HG02798 (cell line): ENCODE data around the gene OLFML1.
A peak's percentile ranks its signal among the peaks of the same experiment; 100 is the strongest.

Experiments used
- ATAC-seq: cut with Tn5 transposase; IDR thresholded peaks from one replicate; pipeline ENCODE4 v1.9.1; 2021; ENCODE audit warnings: mild to moderate bottlenecking; ENCODE audit not compliant: unreplicated experiment, poor library complexity

OLFML1 gene

GRCh38 chr11:7528514-7529049 lies 43.3 kb downstream of the OLFML1 start:
- ATAC-seq, result no peak

- ATAC-seq, result no peak
These were observed 44.8 kb downstream of the OLFML1 start for GRCh38 chr11:7530013-7530640.

- ATAC-seq, result peak; percentile 38
These were observed 45.7 kb downstream of the OLFML1 start for GRCh38 chr11:7531011-7531410.

GRCh38 chr11:7532405-7533145 lies 47.3 kb downstream of the OLFML1 start:
- no peak for ATAC-seq

GRCh38 chr11:7533199-7534041 lies 48.1 kb downstream of the OLFML1 start:
- ATAC-seq, result peak; percentile 19

- peak; percentile 63 for ATAC-seq
These were observed 48.7 kb downstream of the OLFML1 start for GRCh38 chr11:7534042-7534378.

GRCh38 chr11:7536100-7536499 lies 50.8 kb downstream of the OLFML1 start:
- ATAC-seq, result no peak

- ATAC-seq, result no peak
These were observed 52.0 kb downstream of the OLFML1 start for GRCh38 chr11:7537265-7537664.

- no peak for ATAC-seq
These were observed 52.7 kb downstream of the OLFML1 start for GRCh38 chr11:7538031-7538430.

GRCh38 chr11:7538466-7539454 lies 53.5 kb downstream of the OLFML1 start:
- no peak for ATAC-seq

GRCh38 chr11:7540830-7541555 lies 55.7 kb downstream of the OLFML1 start:
- ATAC-seq, result no peak

GRCh38 chr11:7543302-7543701 lies 58.0 kb downstream of the OLFML1 start:
- no peak for ATAC-seq

GRCh38 chr11:7544021-7544420 lies 58.7 kb downstream of the OLFML1 start:
- ATAC-seq, result no peak

- no peak for ATAC-seq
These were observed 60.3 kb downstream of the OLFML1 start for GRCh38 chr11:7545611-7546010.

- ATAC-seq, result no peak
These were observed 61.1 kb downstream of the OLFML1 start for GRCh38 chr11:7546324-7546791.

- ATAC-seq, result no peak
These were observed 62.4 kb downstream of the OLFML1 start for GRCh38 chr11:7547687-7548086.

- ATAC-seq, result peak; percentile 89
These were observed 63.5 kb downstream of the OLFML1 start for GRCh38 chr11:7548659-7549274.

GRCh38 chr11:7549681-7550080 lies 64.4 kb downstream of the OLFML1 start:
- no peak for ATAC-seq

- ATAC-seq, result no peak
These were observed 66.3 kb downstream of the OLFML1 start for GRCh38 chr11:7551571-7551970.
